Activated effector memory CD4-positive, alpha-beta T cell treated with Interleukin-2 at 50 U/mL for 16 hours (primary cell): ENCODE results near the gene TF.

ENCODE experiments used
- DNase-seq: peaks from one replicate; pipeline ENCODE4 v3.0.0-alpha.2; 2020

The TF gene

GRCh38 chr3:133747907-133748639 is 1.9 kb downstream of the TF start:
- DNase-seq: no peak

- DNase-seq: no peak
Measured at GRCh38 chr3:133749427-133750258, 3.5 kb downstream of the TF start.

- DNase-seq: no peak
Measured at GRCh38 chr3:133750259-133750656, 4.1 kb downstream of the TF start.

- no peak for DNase-seq
Measured at GRCh38 chr3:133753107-133753778, 7.0 kb downstream of the TF start.

GRCh38 chr3:133753779-133754164 is 7.6 kb downstream of the TF start:
- no peak for DNase-seq

GRCh38 chr3:133754455-133754854 is 8.3 kb downstream of the TF start:
- DNase-seq: no peak

- DNase-seq: no peak
Measured at GRCh38 chr3:133754973-133755828, 9.0 kb downstream of the TF start.

GRCh38 chr3:133756716-133757694 is 10.8 kb downstream of the TF start:
- DNase-seq: no peak

- no peak for DNase-seq
Measured at GRCh38 chr3:133757701-133758567, 11.7 kb downstream of the TF start.

- no peak for DNase-seq
Measured at GRCh38 chr3:133758568-133758928, 12.4 kb downstream of the TF start.

- no peak for DNase-seq
Measured at GRCh38 chr3:133758964-133759739, 13.0 kb downstream of the TF start.

- DNase-seq: no peak
Measured at GRCh38 chr3:133759740-133760305, 13.6 kb downstream of the TF start.

GRCh38 chr3:133760916-133761315 is 14.7 kb downstream of the TF start:
- DNase-seq: no peak

GRCh38 chr3:133761605-133762484 is 15.7 kb downstream of the TF start:
- no peak for DNase-seq

GRCh38 chr3:133762539-133762938 is 16.3 kb downstream of the TF start:
- no peak for DNase-seq

- DNase-seq: no peak
Measured at GRCh38 chr3:133763797-133764683, 17.8 kb downstream of the TF start.

- no peak for DNase-seq
Measured at GRCh38 chr3:133765256-133765655, 19.1 kb downstream of the TF start.
